Measurements from ENCODE around the gene SOX5. TPM values are rescaled to one million over a fixed set of nuclear protein-coding genes. Genes with fewer than 3 reads are reported as not detected.

The SOX5 gene
- total RNA-seq, 1 experiment from 2014 or later: 3.1 TPM

GRCh38 chr12:23699031-23699430 lies 250.4 kb downstream of the SOX5 start:
- Histone ChIP-seq H3K27ac (ENCODE audit: insufficient read length, low read depth, low read length) (no peak overlapping the region), H2BK5ac (ENCODE audit: insufficient read length, low read length) (no peak overlapping the region), H2AFZ (ENCODE audit: low read length) (no peak overlapping the region), H4K91ac (ENCODE audit: insufficient read length, low read depth, low read length) (no peak overlapping the region), H3K9ac (ENCODE audit: extremely low read depth, insufficient read length, low read length) (no peak overlapping the region), H2BK120ac (ENCODE audit: low read depth, low read length, poor library complexity, severe bottlenecking) (no peak overlapping the region), H3K27me3 (ENCODE audit: insufficient read depth, low read length) (no peaks in the 10 kb centered on the region), H3K79me2 (ENCODE audit: insufficient read depth, low read length) (no peaks in the 10 kb centered on the region), H4K8ac (replicated peaks; ENCODE audit: insufficient read length, low read depth, low read length) (no peak overlapping the region), H3K23me2 (ENCODE audit: insufficient read length, low read depth, low read length, poor library complexity, severe bottlenecking) (no peaks in the 10 kb centered on the region), H3K18ac (ENCODE audit: insufficient read length, low read depth, low read length) (no peak overlapping the region), H2BK15ac (ENCODE audit: low read depth, low read length) (no peak overlapping the region), H2AK5ac (ENCODE audit: insufficient read length, low read length) (no peak overlapping the region), H4K5ac (ENCODE audit: insufficient read length, low read depth, low read length) (no peak overlapping the region), H3T11ph (ENCODE audit: low read length) (no peak overlapping the region), H2BK20ac (ENCODE audit: low read depth, low read length, poor library complexity, severe bottlenecking) (no peak overlapping the region), H3K4me1 (ENCODE audit: insufficient read depth, low read length) (no peaks in the 10 kb centered on the region), H3K9me3 (ENCODE audit: control insufficient read depth, low read depth, low read length) (no peaks in the 10 kb centered on the region), H3K4me2 (ENCODE audit: insufficient read depth, insufficient read length, low read length) (no peak overlapping the region), H3K56ac (ENCODE audit: insufficient read length, low read depth, low read length) (no peak overlapping the region), H3K79me1 (ENCODE audit: insufficient read depth, low read depth, low read length, poor library complexity, severe bottlenecking) (no peaks in the 10 kb centered on the region), H3K23ac (ENCODE audit: insufficient read length, low read depth, low read length) (no peak overlapping the region), H3K4ac (ENCODE audit: low read depth, low read length) (no peak overlapping the region), H3K14ac (ENCODE audit: insufficient read depth, low read length) (no peak overlapping the region), H4K20me1 (ENCODE audit: control insufficient read depth, insufficient read depth, insufficient read length) (no peaks in the 10 kb centered on the region), H2BK12ac (ENCODE audit: insufficient read length, low read depth, low read length) (no peak overlapping the region)
- TF ChIP-seq CTCF (conservative IDR thresholded peaks at IDR 0.05): no peak
- Mint-ChIP-seq H3K27ac (peak overlapping the region in 1 of 3 experiments; percentile 38; a peak in 1 of 7 replicates), H3K4me3 (no peak overlapping the region), H3K9me3 (peaks cover 3 to 4% of the 10 kb centered on the region in 2 experiments; a peak in 4 of 5 replicates), H3K4me1 (peaks cover 16 to 18% of the 10 kb centered on the region in 2 experiments), H3K27me3 (ENCODE audit: low read depth) (no peaks in the 10 kb centered on the region), H3K36me3 (ENCODE audit: insufficient read depth in 1 of 3, low read depth in 3 of 3) (peaks cover 0 to 5% (median 3%) of the 10 kb centered on the region in 3 experiments; a peak in 6 of 7 replicates)
- DNase-seq: no peak

Data from H9 (cell line).